Skeletal muscle tissue (tissue), 4 donors: ENCODE data around the gene SCARF2. TPM values are rescaled to one million over a fixed set of nuclear protein-coding genes. Genes with fewer than 3 reads are reported as not detected.
"Not testable (repeated sequence)": the region's sequence is repeated elsewhere in the genome, so short reads cannot be mapped to it uniquely, and the experiment has no call there.

Experiments
- H3K27ac ChIP-seq: one replicate; pipeline ENCODE4 v1.7.0; 2013; ENCODE audit warnings: mild to moderate bottlenecking, low read depth, low read length, inconsistent platforms
- H3K27me3 ChIP-seq, 3 donors: one replicate each; pipeline ENCODE4 v1.7.0; 2013; ENCODE audit warnings: low read length in 3 of 3; ENCODE audit not compliant: control insufficient read depth in 3 of 3, insufficient read depth in 3 of 3
- H3K36me3 ChIP-seq, 3 donors: one replicate each; pipeline ENCODE4 v1.7.0; 2013; ENCODE audit warnings: low read length in 3 of 3; ENCODE audit not compliant: control insufficient read depth in 3 of 3, insufficient read depth in 3 of 3
- H3K4me1 ChIP-seq, 3 donors: one replicate each; pipeline ENCODE4 v1.7.0; 2013; ENCODE audit warnings: low read length in 3 of 3, mild to moderate bottlenecking in 3 of 3; ENCODE audit not compliant: control insufficient read depth in 3 of 3, insufficient read depth in 3 of 3
- H3K4me3 ChIP-seq, 3 donors: one replicate each; pipeline ENCODE4 v1.7.0; 2013; ENCODE audit warnings: low read length in 3 of 3
- H3K9ac ChIP-seq, 3 donors: one replicate each; pipeline ENCODE4 v1.7.0; 2013; ENCODE audit warnings: low read length in 3 of 3, mild to moderate bottlenecking in 3 of 3, moderate library complexity in 2 of 3, low read depth in 1 of 3
- H3K9me3 ChIP-seq, 3 donors: one replicate each; pipeline ENCODE4 v1.7.0; 2013; ENCODE audit warnings: low read length in 3 of 3; ENCODE audit not compliant: control insufficient read depth in 3 of 3
- total RNA-seq: library from RNA; depleted of rRNA; stranded (reverse); fragments of >200 nt; gene quantifications from one replicate; pipeline ENCODE4 v1.2.3, GENCODE V29; 2014
- donor health status: Osteomylitis.

The SCARF2 gene
- total RNA-seq, 1 donor from 2014 or later = 7.8 TPM

- Histone ChIP-seq H3K27ac (no peak overlapping the region), H3K9ac (no peak overlapping the region), H3K9me3 (no peaks in the 10 kb centered on the region), H3K36me3 (no peaks in the 10 kb centered on the region), H3K27me3 (peaks cover 0 to 14% (median 8%) of the 10 kb centered on the region in 3 donors), H3K4me3 (no peak overlapping the region), H3K4me1 (peaks cover 0 to under 1% (median under 1%) of the 10 kb centered on the region in 3 donors)
Observed at GRCh38 chr22:20388200-20388599, 49.4 kb downstream of the SCARF2 start.

- H3K4me3 ChIP-seq = no peak overlapping the region
- H3K36me3 ChIP-seq = no peaks in the 10 kb centered on the region
- no peaks in the 10 kb centered on the region for H3K9me3 ChIP-seq
- no peak overlapping the region for H3K27ac ChIP-seq
- H3K9ac ChIP-seq = no peak overlapping the region
- H3K4me1 ChIP-seq = no peaks in the 10 kb centered on the region
- peaks cover 0 to 14% (median 8%) of the 10 kb centered on the region in 3 donors for H3K27me3 ChIP-seq
Observed at GRCh38 chr22:20386972-20387371, 50.7 kb downstream of the SCARF2 start.

DNA sequence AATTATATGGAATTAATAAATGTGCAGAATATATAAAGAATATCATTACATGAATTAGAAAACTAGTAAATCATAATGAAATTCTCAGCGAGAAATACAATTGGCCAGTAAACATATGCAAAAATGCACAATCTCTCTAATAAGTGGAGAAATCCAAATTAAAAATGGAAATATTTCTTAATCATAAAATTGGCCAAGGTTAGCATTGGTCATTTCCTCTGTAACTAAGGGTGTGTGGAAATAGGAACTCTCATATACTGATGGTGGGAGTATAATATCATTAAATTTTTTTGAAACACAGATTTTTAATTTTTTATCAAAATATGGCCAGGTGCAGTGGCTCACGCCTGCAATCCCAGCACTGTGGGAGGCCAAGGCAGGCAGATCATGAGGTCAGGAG is 51.3 kb downstream of the SCARF2 start:
- Histone ChIP-seq H3K4me1 (no peaks in the 10 kb centered on the region), H3K4me3 (no peak overlapping the region), H3K36me3 (no peaks in the 10 kb centered on the region), H3K27ac (no peak overlapping the region), H3K9ac (no peak overlapping the region), H3K9me3 (no peaks in the 10 kb centered on the region), H3K27me3 (peaks cover 0 to 14% (median 8%) of the 10 kb centered on the region in 3 donors)

- H3K9me3 ChIP-seq = no peaks in the 10 kb centered on the region
- H3K27me3 ChIP-seq = peaks cover 0 to 14% (median 8%) of the 10 kb centered on the region in 3 donors
- H3K4me1 ChIP-seq = no peaks in the 10 kb centered on the region
- H3K4me3 ChIP-seq = no peak overlapping the region
- H3K36me3 ChIP-seq = no peaks in the 10 kb centered on the region
- no peak overlapping the region for H3K9ac ChIP-seq
- no peak overlapping the region for H3K27ac ChIP-seq
Observed at GRCh38 chr22:20384865-20385264, 52.8 kb downstream of the SCARF2 start.

DNA sequence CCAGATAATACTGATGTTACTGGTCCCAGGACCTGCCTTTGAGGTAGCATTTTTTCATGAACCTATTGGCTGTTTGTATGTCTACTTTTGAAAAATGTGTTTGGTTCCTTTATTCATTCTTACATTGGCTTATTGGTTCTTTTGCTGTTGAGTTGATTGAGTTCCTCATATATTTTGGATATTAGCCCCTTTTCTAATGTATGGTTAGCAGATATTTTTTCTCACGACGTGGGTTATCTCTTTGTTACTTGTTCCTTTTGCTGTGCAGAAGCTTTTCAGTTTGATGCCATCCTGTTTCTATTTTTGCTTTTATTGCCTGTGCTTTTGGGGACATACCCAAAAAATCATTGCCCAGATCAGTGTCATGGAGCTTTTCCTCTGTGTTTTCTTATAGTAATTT is 53.5 kb downstream of the SCARF2 start:
- Histone ChIP-seq H3K27me3 (peaks cover 0 to 14% (median 8%) of the 10 kb centered on the region in 3 donors), H3K9me3 (no peaks in the 10 kb centered on the region), H3K27ac (no peak overlapping the region), H3K4me1 (no peaks in the 10 kb centered on the region), H3K36me3 (no peaks in the 10 kb centered on the region), H3K9ac (no peak overlapping the region), H3K4me3 (no peak overlapping the region)

GRCh38 chr22:20383538-20383937 is 54.1 kb downstream of the SCARF2 start:
- Histone ChIP-seq H3K4me3 (no peak overlapping the region), H3K9ac (no peak overlapping the region), H3K4me1 (no peaks in the 10 kb centered on the region), H3K9me3 (no peaks in the 10 kb centered on the region), H3K27ac (no peak overlapping the region), H3K27me3 (peaks cover 0 to 14% (median 8%) of the 10 kb centered on the region in 3 donors), H3K36me3 (no peaks in the 10 kb centered on the region)

DNA sequence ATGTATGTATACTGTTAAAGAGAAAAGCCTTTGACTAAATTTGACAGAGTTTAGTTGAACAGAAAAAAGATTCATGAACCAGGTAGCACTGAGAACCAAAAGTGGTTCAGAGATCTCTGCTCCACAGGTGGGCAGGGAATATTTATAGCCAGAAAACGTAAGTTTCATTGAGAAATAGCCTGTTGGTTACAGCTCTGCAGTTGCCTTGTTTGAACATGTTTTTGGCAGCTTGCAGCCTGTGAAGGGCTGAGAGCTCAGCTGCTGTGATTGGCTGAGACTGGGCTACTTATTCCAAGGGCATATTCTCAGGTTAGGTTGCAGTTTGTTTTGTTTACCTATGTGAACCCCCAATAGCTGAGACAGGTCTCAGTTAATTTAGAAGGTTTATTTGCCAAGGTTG is 57.1 kb downstream of the SCARF2 start:
- no peaks in the 10 kb centered on the region for H3K36me3 ChIP-seq
- H3K27ac ChIP-seq = no peak overlapping the region
- H3K9me3 ChIP-seq = no peaks in the 10 kb centered on the region
- no peaks in the 10 kb centered on the region for H3K4me1 ChIP-seq
- H3K4me3 ChIP-seq = no peak overlapping the region
- H3K9ac ChIP-seq = no peak overlapping the region
- peaks cover 0 to 14% (median 8%) of the 10 kb centered on the region in 3 donors for H3K27me3 ChIP-seq

GRCh38 chr22:20378684-20379083 is 58.9 kb downstream of the SCARF2 start:
- not testable (repeated sequence) for H3K4me3 ChIP-seq, H3K27me3 ChIP-seq

DNA sequence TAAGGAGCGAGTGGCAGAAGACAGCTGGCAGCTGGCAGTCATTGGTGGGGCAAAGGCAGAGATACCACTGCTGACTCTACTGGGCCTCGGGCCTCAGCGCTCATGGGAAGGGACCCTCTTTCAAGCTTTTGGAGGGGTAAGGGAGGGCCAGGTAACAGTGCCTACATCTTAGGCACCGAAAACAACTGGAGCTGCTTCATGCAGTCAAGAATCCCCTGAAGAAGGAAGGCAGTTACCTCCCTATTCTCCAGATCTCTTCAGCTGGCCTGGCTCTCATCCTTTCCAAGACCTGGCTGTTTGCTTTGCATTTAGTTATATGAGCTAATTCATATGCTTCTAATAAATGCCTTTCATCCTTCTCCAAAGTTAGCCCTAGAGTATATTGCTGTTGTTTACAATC is 59.5 kb downstream of the SCARF2 start:
- Histone ChIP-seq H3K9ac (no peak overlapping the region), H3K27ac (no peak overlapping the region), H3K9me3 (no peaks in the 10 kb centered on the region), H3K36me3 (no peaks in the 10 kb centered on the region), H3K4me1 (no peaks in the 10 kb centered on the region), H3K27me3 (peaks cover 0 to 2% (median 0%) of the 10 kb centered on the region in 3 donors), H3K4me3 (no peak overlapping the region)

More at GRCh38 chr22:20378684-20379083, 58.9 kb downstream of the SCARF2 start:
- not testable (repeated sequence) for H3K36me3 ChIP-seq, H3K9ac ChIP-seq, H3K27ac ChIP-seq, H3K4me1 ChIP-seq, H3K9me3 ChIP-seq

DNA sequence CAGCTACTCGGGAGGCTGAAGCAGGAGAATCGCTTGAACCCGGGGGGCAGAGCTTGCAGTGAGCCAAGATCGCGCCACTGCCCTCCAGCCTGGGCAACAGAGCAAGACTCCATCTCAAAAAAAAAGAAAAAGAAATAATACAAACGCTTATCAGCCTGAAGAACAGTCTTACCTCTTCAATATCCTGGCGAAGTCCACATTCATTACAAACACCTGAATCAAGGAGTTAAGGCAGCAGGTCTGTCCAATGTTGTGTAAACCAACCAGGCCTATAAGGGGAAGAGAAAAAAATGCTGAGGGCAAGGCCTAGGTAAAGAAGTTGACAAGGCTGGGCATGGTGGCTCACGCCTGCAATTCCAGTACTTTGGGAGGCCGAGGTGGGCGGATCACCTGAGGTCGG is 60.6 kb downstream of the SCARF2 start:
- not testable (repeated sequence) for H3K9me3 ChIP-seq, H3K27me3 ChIP-seq, H3K36me3 ChIP-seq, H3K27ac ChIP-seq, H3K4me1 ChIP-seq, H3K9ac ChIP-seq, H3K4me3 ChIP-seq

DNA sequence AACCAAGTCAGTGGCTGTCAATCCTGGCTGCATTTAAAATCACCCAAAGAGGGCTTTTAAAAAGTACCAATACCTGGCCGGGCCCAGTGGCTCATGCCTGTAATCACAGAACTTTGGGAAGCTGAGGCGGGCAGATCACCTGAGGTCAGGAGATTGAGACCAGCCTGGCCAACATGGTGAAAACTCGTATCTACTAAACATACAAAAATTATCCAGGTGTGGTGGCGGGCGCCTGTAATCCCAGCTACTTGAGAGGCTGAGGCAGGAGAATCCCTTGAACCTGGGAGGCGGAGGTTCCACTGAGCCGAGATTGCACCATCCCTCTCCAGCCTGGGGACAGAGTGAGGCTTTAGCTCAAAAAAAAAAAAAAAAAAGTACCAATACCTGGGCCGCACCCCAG is 61.3 kb downstream of the SCARF2 start:
- not testable (repeated sequence) for H3K9me3 ChIP-seq, H3K9ac ChIP-seq, H3K4me1 ChIP-seq, H3K27ac ChIP-seq, H3K27me3 ChIP-seq, H3K4me3 ChIP-seq, H3K36me3 ChIP-seq
